ENCODE data around the gene C2. TPM values are rescaled to one million over a fixed set of nuclear protein-coding genes. Genes with fewer than 3 reads are reported as not detected.

The C2 gene
- total RNA-seq, 1 experiment from 2014 or later: 0.66 TPM

DNA sequence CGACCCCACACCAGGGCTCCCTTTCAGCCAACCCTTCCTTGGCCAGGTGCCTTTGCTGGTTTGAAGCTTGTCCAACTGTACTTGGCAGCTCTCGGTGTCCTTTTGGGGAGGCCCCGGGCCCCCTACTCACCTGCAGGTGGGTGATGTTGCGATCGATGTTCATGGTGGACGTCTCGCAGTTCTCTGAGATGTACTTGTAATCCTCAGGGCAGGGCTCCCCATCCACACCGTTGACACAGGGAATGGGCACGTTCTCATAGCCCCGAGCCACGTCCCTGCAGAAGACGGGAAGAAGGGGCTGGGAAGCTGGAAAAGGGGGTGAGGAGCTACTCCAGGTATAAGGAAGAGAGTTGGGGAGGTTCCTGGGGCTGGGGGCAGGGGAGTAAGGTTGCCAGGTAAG is 43.8 kb upstream of the C2 start:
- no peaks in the 10 kb centered on the region for H3K79me1 ChIP-seq (ENCODE audit: insufficient read depth, low read depth, low read length, poor library complexity, severe bottlenecking)
- H3K23me2 ChIP-seq (ENCODE audit: insufficient read length, low read depth, low read length, poor library complexity, severe bottlenecking): no peaks in the 10 kb centered on the region
- Mint-ChIP-seq H3K4me1 (peaks cover 3 to 10% of the 10 kb centered on the region in 2 experiments), H3K9me3 (no peaks in the 10 kb centered on the region), H3K4me3 (no peak overlapping the region), H3K36me3 (ENCODE audit: insufficient read depth in 1 of 3, low read depth in 3 of 3) (peaks cover 62 to 91% (median 88%) of the 10 kb centered on the region in 3 experiments; a peak in 6 of 7 replicates), H3K27ac (no peak overlapping the region), H3K27me3 (ENCODE audit: low read depth) (no peaks in the 10 kb centered on the region)
- H3K14ac ChIP-seq (ENCODE audit: insufficient read depth, low read length): no peak overlapping the region
- H4K20me1 ChIP-seq (ENCODE audit: control insufficient read depth, insufficient read depth, insufficient read length): no peaks in the 10 kb centered on the region
- H3K9me3 ChIP-seq (ENCODE audit: control insufficient read depth, low read depth, low read length): no peaks in the 10 kb centered on the region
- H4K91ac ChIP-seq (ENCODE audit: insufficient read length, low read depth, low read length): no peak overlapping the region
- no peak overlapping the region for H2BK5ac ChIP-seq (ENCODE audit: insufficient read length, low read length)
- H2BK120ac ChIP-seq (ENCODE audit: low read depth, low read length, poor library complexity, severe bottlenecking): no peak overlapping the region
- no peak overlapping the region for H3K56ac ChIP-seq (ENCODE audit: insufficient read length, low read depth, low read length)
- H3K4ac ChIP-seq (ENCODE audit: low read depth, low read length): no peak overlapping the region
- no peak overlapping the region for H2BK12ac ChIP-seq (ENCODE audit: insufficient read length, low read depth, low read length)
- H3T11ph ChIP-seq (ENCODE audit: low read length): no peak overlapping the region
- no CpG with 5 or more reads among the region's 12 CpGs for WGBS (ENCODE audit: extremely low coverage, insufficient read length, low lambda C conversion rate)
- H3K4me2 ChIP-seq (ENCODE audit: insufficient read depth, insufficient read length, low read length): no peak overlapping the region
- H3K27me3 ChIP-seq (ENCODE audit: insufficient read depth, low read length): no peaks in the 10 kb centered on the region
- DNase-seq: no peak
- H4K8ac ChIP-seq (replicated peaks; ENCODE audit: insufficient read length, low read depth, low read length): no peak overlapping the region
- no peaks in the 10 kb centered on the region for H3K4me1 ChIP-seq (ENCODE audit: insufficient read depth, low read length)
- no peak overlapping the region for H3K18ac ChIP-seq (ENCODE audit: insufficient read length, low read depth, low read length)
- H3K23ac ChIP-seq (ENCODE audit: insufficient read length, low read depth, low read length): no peak overlapping the region
- TF ChIP-seq, protein P1, sequence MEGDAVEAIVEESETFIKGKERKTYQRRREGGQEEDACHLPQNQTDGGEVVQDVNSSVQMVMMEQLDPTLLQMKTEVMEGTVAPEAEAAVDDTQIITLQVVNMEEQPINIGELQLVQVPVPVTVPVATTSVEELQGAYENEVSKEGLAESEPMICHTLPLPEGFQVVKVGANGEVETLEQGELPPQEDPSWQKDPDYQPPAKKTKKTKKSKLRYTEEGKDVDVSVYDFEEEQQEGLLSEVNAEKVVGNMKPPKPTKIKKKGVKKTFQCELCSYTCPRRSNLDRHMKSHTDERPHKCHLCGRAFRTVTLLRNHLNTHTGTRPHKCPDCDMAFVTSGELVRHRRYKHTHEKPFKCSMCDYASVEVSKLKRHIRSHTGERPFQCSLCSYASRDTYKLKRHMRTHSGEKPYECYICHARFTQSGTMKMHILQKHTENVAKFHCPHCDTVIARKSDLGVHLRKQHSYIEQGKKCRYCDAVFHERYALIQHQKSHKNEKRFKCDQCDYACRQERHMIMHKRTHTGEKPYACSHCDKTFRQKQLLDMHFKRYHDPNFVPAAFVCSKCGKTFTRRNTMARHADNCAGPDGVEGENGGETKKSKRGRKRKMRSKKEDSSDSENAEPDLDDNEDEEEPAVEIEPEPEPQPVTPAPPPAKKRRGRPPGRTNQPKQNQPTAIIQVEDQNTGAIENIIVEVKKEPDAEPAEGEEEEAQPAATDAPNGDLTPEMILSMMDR (conservative IDR thresholded peaks at IDR 0.05): no peak
- no peak overlapping the region for H4K5ac ChIP-seq (ENCODE audit: insufficient read length, low read depth, low read length)
- no peak overlapping the region for H2AFZ ChIP-seq (ENCODE audit: low read length)
- H3K9ac ChIP-seq (ENCODE audit: extremely low read depth, insufficient read length, low read length): no peak overlapping the region
- H2AK5ac ChIP-seq (ENCODE audit: insufficient read length, low read length): no peak overlapping the region
- H3K27ac ChIP-seq (ENCODE audit: insufficient read length, low read depth, low read length): no peak overlapping the region
- H2BK15ac ChIP-seq (ENCODE audit: low read depth, low read length): no peak overlapping the region
- H3K79me2 ChIP-seq (ENCODE audit: insufficient read depth, low read length): no peaks in the 10 kb centered on the region
- no peak overlapping the region for H2BK20ac ChIP-seq (ENCODE audit: low read depth, low read length, poor library complexity, severe bottlenecking)

All from H9 (cell line).